ENCODE measurements around the gene HORMAD2.

- no peak for TF ChIP-seq CTCF (IDR thresholded peaks at IDR 0.05; ENCODE audit: extremely low read depth in 1 of 2, insufficient read depth in 1 of 2, low read depth in 1 of 2, low read length in 2 of 2)
- no peak for TF ChIP-seq POLR2AphosphoS5 (IDR thresholded peaks at IDR 0.05; ENCODE audit: insufficient read depth, low read depth, low read length)
- no peak for TF ChIP-seq JUN (IDR thresholded peaks at IDR 0.05; ENCODE audit: borderline replicate concordance, insufficient read depth, insufficient read length, low read depth)
- no peak for TF ChIP-seq EZH2 (IDR thresholded peaks at IDR 0.05; ENCODE audit: borderline replicate concordance, low read depth, low read length, severe bottlenecking)
- no peak for TF ChIP-seq MYC (IDR thresholded peaks at IDR 0.05; ENCODE audit: low read depth, low read length)
- TF ChIP-seq POLR2A (IDR thresholded peaks at IDR 0.05; ENCODE audit: low read depth, low read length) = no peak
Measured at GRCh38 chr22:30041881-30042280, 38.4 kb upstream of the HORMAD2 start.

All from endothelial cell of umbilical vein (primary cell).